Fibroblast of lung (primary cell): ENCODE measurements around the gene NIPAL3. TPM values are rescaled to one million over a fixed set of nuclear protein-coding genes. Genes with fewer than 3 reads are reported as not detected.

ENCODE experiments used
- DNase-seq, 2 donors: peaks; one replicate each; pipeline versions ENCODE4 v3.0.0 to v3.0.0-alpha.2; 2010; ENCODE audit warnings: low read depth in 2 of 2
- H2AFZ ChIP-seq: 2 replicates; pipeline ENCODE4 v1.5.1; 2012; ENCODE audit warnings: low read length, control low read depth, inconsistent platforms
- H3K27ac ChIP-seq: 2 replicates; pipeline ENCODE4 v1.5.1; 2011; ENCODE audit warnings: low read length, control low read depth; ENCODE audit not compliant: insufficient read depth
- H3K27me3 ChIP-seq: 2 replicates; pipeline ENCODE4 v1.5.1; 2011; ENCODE audit warnings: mild to moderate bottlenecking, low read length; ENCODE audit not compliant: control insufficient read depth, insufficient read depth
- H3K36me3 ChIP-seq: 2 replicates; pipeline ENCODE4 v1.5.1; 2011; ENCODE audit warnings: low read length; ENCODE audit not compliant: control insufficient read depth, insufficient read depth
- H3K4me1 ChIP-seq: 2 replicates; pipeline ENCODE4 v1.5.1; 2011; ENCODE audit warnings: low read length; ENCODE audit not compliant: control insufficient read depth, insufficient read depth; ENCODE audit errors: extremely low read depth
- H3K4me2 ChIP-seq: 2 replicates; pipeline ENCODE4 v1.5.1; 2011; ENCODE audit warnings: low read length, control low read depth; ENCODE audit not compliant: insufficient read depth; ENCODE audit errors: extremely low read depth
- H3K4me3 ChIP-seq, 4 experiments: fragments of 200-600 bp in 1 of 4; sonication (generic) in 1 of 4; replicated peaks in 1 of 4; 2 replicates each; pipeline ENCODE4 v1.5.1; 2011 to 2016; ENCODE audit warnings: low read length in 4 of 4, low read depth in 3 of 4, mild to moderate bottlenecking in 3 of 4, control low read depth in 2 of 4, inconsistent platforms in 1 of 4, mixed read lengths in 1 of 4; ENCODE audit not compliant: insufficient read depth in 1 of 4; ENCODE audit errors: control extremely low read depth in 1 of 4
- H3K79me2 ChIP-seq: 2 replicates; pipeline ENCODE4 v1.5.1; 2012; ENCODE audit warnings: mild to moderate bottlenecking, low read length, inconsistent platforms; ENCODE audit not compliant: control insufficient read depth, insufficient read depth
- H3K9ac ChIP-seq: 2 replicates; pipeline ENCODE4 v1.5.1; 2011; ENCODE audit warnings: mild to moderate bottlenecking, low read length, control low read depth; ENCODE audit not compliant: insufficient read depth
- H3K9me3 ChIP-seq: 2 replicates; pipeline ENCODE4 v1.5.1; 2012; ENCODE audit warnings: low read depth, low read length; ENCODE audit not compliant: control insufficient read depth, insufficient read depth
- H4K20me1 ChIP-seq: 2 replicates; pipeline ENCODE4 v1.5.1; 2011; ENCODE audit warnings: low read length; ENCODE audit not compliant: control insufficient read depth, insufficient read depth; ENCODE audit errors: extremely low read depth
- EZH2 ChIP-seq: IDR thresholded peaks from 2 replicates; pipeline ENCODE4 v1.5.1; 2012; ENCODE audit warnings: low read length, control low read depth, mild to moderate bottlenecking; ENCODE audit errors: missing control alignments
- polyA plus RNA-seq, 2 donors: library from polyadenylated mRNA; depleted of rRNA in 1 of 2; stranded (reverse) in 1 of 2; unstranded in 1 of 2; fragments of >200 nt; gene quantifications; 2 replicates each; pipeline ENCODE4 v1.2.1, GENCODE V29; 2011 to 2012; ENCODE audit warnings: missing spikeins in 1 of 2
- total RNA-seq: library from RNA; depleted of rRNA; stranded (reverse); fragments of >200 nt; gene quantifications from 2 replicates; pipeline ENCODE4 v1.2.1, GENCODE V29; 2014
- TF ChIP-seq, protein P1 (sequence below), 2 donors: IDR thresholded peaks in 1 of 2; conservative IDR thresholded peaks in 1 of 2; 1 replicate in 1 of 2; 2 replicates in 1 of 2; pipeline ENCODE4 v1.5.1; 2011 to 2012; ENCODE audit warnings: low read length in 2 of 2, control low read depth in 1 of 2, inconsistent platforms in 1 of 2, low read depth in 1 of 2, mild to moderate bottlenecking in 1 of 2

Gene NIPAL3
- total and polyA plus RNA-seq, 2 donors (not counting 1 experiment from before 2014, with no cell fraction given) = 65.3 to 85.2 TPM

DNA sequence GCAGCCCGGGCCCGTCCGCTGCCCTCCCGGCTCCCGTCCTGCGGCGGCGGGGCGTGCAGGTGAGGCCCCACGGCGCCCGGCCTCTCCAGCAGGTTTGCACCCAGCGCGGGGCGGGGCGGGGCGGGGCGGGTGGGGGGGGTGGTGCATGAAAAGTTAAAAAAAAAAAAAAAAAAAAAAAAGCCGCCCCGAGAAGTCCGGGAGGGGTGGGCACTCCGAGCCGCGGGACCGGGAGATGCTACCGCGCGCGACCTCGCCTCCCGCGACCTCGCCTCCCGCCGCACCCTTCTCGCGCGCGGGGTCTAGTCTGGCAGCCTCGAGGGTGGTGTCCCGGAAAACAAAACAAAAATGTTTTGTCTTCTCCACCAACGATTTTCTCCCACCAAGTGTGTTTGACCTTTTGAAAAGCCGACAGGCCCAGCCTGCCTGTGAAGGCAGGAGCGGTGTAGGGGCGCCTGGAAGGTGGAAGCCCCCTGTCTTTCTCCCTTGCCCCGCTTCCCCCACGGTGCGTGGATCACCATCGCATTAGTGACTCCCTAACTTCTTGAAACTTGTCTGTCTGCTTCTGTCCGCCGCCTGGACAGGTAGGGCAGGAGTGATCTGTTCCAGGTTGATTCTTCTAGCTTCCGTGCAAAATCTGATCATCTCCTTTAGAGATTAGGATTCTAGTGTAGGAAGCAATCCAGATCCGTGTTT is 87.6 kb downstream of the NIPAL3 start:
- peak overlapping the region; percentile 69 for H3K9ac ChIP-seq
- H3K4me1 ChIP-seq = peaks cover 2% of the 10 kb centered on the region
- H3K79me2 ChIP-seq = no peaks in the 10 kb centered on the region
- no peak overlapping the region for H3K27ac ChIP-seq
- H3K9me3 ChIP-seq = no peaks in the 10 kb centered on the region
- DNase-seq = no peak
- peak overlapping the region; percentile 93 for H3K4me2 ChIP-seq
- H4K20me1 ChIP-seq = no peaks in the 10 kb centered on the region
- TF ChIP-seq, protein P1, sequence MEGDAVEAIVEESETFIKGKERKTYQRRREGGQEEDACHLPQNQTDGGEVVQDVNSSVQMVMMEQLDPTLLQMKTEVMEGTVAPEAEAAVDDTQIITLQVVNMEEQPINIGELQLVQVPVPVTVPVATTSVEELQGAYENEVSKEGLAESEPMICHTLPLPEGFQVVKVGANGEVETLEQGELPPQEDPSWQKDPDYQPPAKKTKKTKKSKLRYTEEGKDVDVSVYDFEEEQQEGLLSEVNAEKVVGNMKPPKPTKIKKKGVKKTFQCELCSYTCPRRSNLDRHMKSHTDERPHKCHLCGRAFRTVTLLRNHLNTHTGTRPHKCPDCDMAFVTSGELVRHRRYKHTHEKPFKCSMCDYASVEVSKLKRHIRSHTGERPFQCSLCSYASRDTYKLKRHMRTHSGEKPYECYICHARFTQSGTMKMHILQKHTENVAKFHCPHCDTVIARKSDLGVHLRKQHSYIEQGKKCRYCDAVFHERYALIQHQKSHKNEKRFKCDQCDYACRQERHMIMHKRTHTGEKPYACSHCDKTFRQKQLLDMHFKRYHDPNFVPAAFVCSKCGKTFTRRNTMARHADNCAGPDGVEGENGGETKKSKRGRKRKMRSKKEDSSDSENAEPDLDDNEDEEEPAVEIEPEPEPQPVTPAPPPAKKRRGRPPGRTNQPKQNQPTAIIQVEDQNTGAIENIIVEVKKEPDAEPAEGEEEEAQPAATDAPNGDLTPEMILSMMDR (conservative IDR thresholded peaks at IDR 0.05 in 1 of 2, IDR thresholded peaks at IDR 0.05 in 1 of 2; ENCODE audit: low read depth in 1 of 2, low read length in 2 of 2) = no peak
- TF ChIP-seq EZH2 = no peak
- no peaks in the 10 kb centered on the region for H3K27me3 ChIP-seq
- H3K4me3 ChIP-seq = peak overlapping the region; percentile 39 to 80 (median 76)
- no peaks in the 10 kb centered on the region for H3K36me3 ChIP-seq
- peak overlapping the region; percentile 81 for H2AFZ ChIP-seq

GRCh38 chr1:24503870-24504523 is 88.4 kb downstream of the NIPAL3 start:
- peak overlapping the region; percentile 93 for H3K4me2 ChIP-seq
- no peaks in the 10 kb centered on the region for H3K36me3 ChIP-seq
- H3K4me1 ChIP-seq = peaks cover 2% of the 10 kb centered on the region
- H4K20me1 ChIP-seq = no peaks in the 10 kb centered on the region
- H3K4me3 ChIP-seq = peak overlapping the region in 3 of 4 experiments; percentile 39 to 80 (median 73)
- no peaks in the 10 kb centered on the region for H3K9me3 ChIP-seq
- H2AFZ ChIP-seq = no peak overlapping the region
- no peak overlapping the region for H3K27ac ChIP-seq
- no peaks in the 10 kb centered on the region for H3K27me3 ChIP-seq
- DNase-seq = no peak
- no peaks in the 10 kb centered on the region for H3K79me2 ChIP-seq
- no peak overlapping the region for H3K9ac ChIP-seq
- TF ChIP-seq EZH2 = no peak
- TF ChIP-seq, protein P1 (conservative IDR thresholded peaks at IDR 0.05 in 1 of 2, IDR thresholded peaks at IDR 0.05 in 1 of 2; ENCODE audit: low read depth in 1 of 2, low read length in 2 of 2) = no peak

DNA sequence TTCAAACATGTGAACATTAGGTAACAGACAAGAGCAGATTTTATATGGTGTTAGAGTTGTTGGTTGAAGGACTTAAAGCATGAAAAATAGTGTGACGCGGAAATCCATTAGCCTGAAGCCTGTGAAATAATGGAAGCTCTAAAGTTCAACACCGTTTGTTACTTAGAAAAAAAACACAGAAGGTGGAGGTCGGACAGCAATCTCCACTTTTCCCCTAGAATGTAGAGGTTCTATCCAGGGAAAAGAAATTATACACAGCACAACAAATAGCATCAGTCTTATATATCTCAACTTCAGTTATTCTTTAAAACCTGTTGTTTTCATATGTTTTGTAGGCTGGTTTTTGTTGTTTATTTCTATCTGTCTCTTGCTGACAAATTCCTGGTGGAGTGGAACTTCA is 89.0 kb downstream of the NIPAL3 start:
- no peak overlapping the region for H3K4me2 ChIP-seq
- TF ChIP-seq, protein P1 (conservative IDR thresholded peaks at IDR 0.05 in 1 of 2, IDR thresholded peaks at IDR 0.05 in 1 of 2; ENCODE audit: low read depth in 1 of 2, low read length in 2 of 2) = no peak
- no peak for TF ChIP-seq EZH2
- H4K20me1 ChIP-seq = no peaks in the 10 kb centered on the region
- no peak overlapping the region for H3K9ac ChIP-seq
- H3K27me3 ChIP-seq = no peaks in the 10 kb centered on the region
- no peak overlapping the region for H2AFZ ChIP-seq
- H3K4me3 ChIP-seq = no peak overlapping the region
- no peak overlapping the region for H3K27ac ChIP-seq
- no peak for DNase-seq
- H3K4me1 ChIP-seq = peaks cover 2% of the 10 kb centered on the region
- H3K9me3 ChIP-seq = no peaks in the 10 kb centered on the region
- no peaks in the 10 kb centered on the region for H3K79me2 ChIP-seq
- no peaks in the 10 kb centered on the region for H3K36me3 ChIP-seq
